H1 (cell line): Measurements from ENCODE around the gene PRR7. TPM values are rescaled to one million over a fixed set of nuclear protein-coding genes. Genes with fewer than 3 reads are reported as not detected.

Experiments used
- CTCF ChIA-PET: fragments of 300-600 bp; sonication (Branson Sonifier 250); formaldehyde crosslinking; loops from one replicate; lab custom pipeline; 2021; ENCODE audit not compliant: partially characterized antibody; lab: Charles Lee
- POLR2A ChIA-PET: fragments of 300-600 bp; sonication (Branson Sonifier 250); formaldehyde crosslinking; loops from one replicate; lab custom pipeline; 2021; ENCODE audit warnings: inconsistent platforms; ENCODE audit not compliant: partially characterized antibody; lab: Charles Lee
- DNase-seq, 2 experiments: peaks; one replicate each; pipeline versions ENCODE4 v3.0.0 to v3.0.0-alpha.2; 2010 to 2022; ENCODE audit warnings: low spot score in 2 of 2, low read depth in 1 of 2, mixed read lengths in 1 of 2
- FAIRE-seq: peaks from 2 replicates; lab custom pipeline; 2011; peaks lifted over from hg19 to GRCh38; lab: Jason Lieb, UNC
- H2AFZ ChIP-seq: 2 replicates; pipeline ENCODE4 v1.8.1; 2012; ENCODE audit warnings: low read length, inconsistent platforms
- H2AK5ac ChIP-seq: 2 replicates; pipeline ENCODE4 v1.6.1; 2013; ENCODE audit warnings: low read depth, low read length
- H2BK120ac ChIP-seq: replicated peaks from 2 replicates; pipeline ENCODE3; 2013; ENCODE audit warnings: low read depth, low read length, inconsistent platforms
- H2BK12ac ChIP-seq: 2 replicates; pipeline ENCODE4 v1.6.1; 2013; ENCODE audit warnings: low read depth, low read length
- H2BK15ac ChIP-seq: 2 replicates; pipeline ENCODE4 v1.6.1; 2013; ENCODE audit warnings: low read length
- H2BK20ac ChIP-seq: 2 replicates; pipeline ENCODE4 v1.6.1; 2013; ENCODE audit warnings: low read length
- H2BK5ac ChIP-seq: 2 replicates; pipeline ENCODE4 v1.6.1; 2013; ENCODE audit warnings: low read depth, low read length
- H3K14ac ChIP-seq: 2 replicates; pipeline ENCODE4 v1.6.1; 2013; ENCODE audit warnings: inconsistent platforms; ENCODE audit not compliant: insufficient read length
- H3K18ac ChIP-seq: 2 replicates; pipeline ENCODE4 v1.6.1; 2013; ENCODE audit warnings: low read length; ENCODE audit errors: extremely low read depth
- H3K23ac ChIP-seq: 2 replicates; pipeline ENCODE4 v1.6.1; 2013; ENCODE audit warnings: inconsistent platforms; ENCODE audit not compliant: insufficient read length
- H3K23me2 ChIP-seq: 2 replicates; pipeline ENCODE4 v1.6.1; 2013; ENCODE audit warnings: low read depth, low read length
- H3K27ac ChIP-seq: 2 replicates; pipeline ENCODE4 v1.6.1; 2011; ENCODE audit warnings: low read depth, low read length, inconsistent platforms
- H3K27me3 ChIP-seq, 4 experiments: replicated peaks in 1 of 4; 1 replicate in 1 of 4; 2 replicates in 3 of 4; pipeline versions ENCODE4 v1.6.1 to v1.8.1; 2011 to 2013; ENCODE audit warnings: low read length in 3 of 4, mild to moderate bottlenecking in 3 of 4, inconsistent platforms in 2 of 4, mixed read lengths in 2 of 4, moderate library complexity in 1 of 4; ENCODE audit not compliant: control insufficient read depth in 3 of 4, insufficient read depth in 3 of 4; ENCODE audit errors: extremely low read depth in 1 of 4
- H3K36me3 ChIP-seq, 4 experiments: 2 replicates each; pipeline versions ENCODE4 v1.6.1 to v1.8.1; 2011 to 2013; ENCODE audit warnings: mild to moderate bottlenecking in 4 of 4, low read length in 3 of 4, moderate library complexity in 2 of 4, control low read depth in 1 of 4, inconsistent platforms in 1 of 4; ENCODE audit not compliant: insufficient read depth in 4 of 4, control insufficient read depth in 2 of 4
- H3K4ac ChIP-seq: replicated peaks from 2 replicates; pipeline ENCODE3; 2013; ENCODE audit warnings: low read length, low read depth, mixed read lengths, inconsistent platforms; ENCODE audit not compliant: insufficient read length
- H3K4me1 ChIP-seq, 4 experiments: replicated peaks in 1 of 4; 1 replicate in 1 of 4; 2 replicates in 3 of 4; pipeline versions ENCODE4 v1.6.1 to v1.8.1; 2011 to 2013; ENCODE audit warnings: low read length in 3 of 4, inconsistent platforms in 2 of 4, mixed read lengths in 1 of 4; ENCODE audit not compliant: insufficient read depth in 4 of 4, control insufficient read depth in 3 of 4
- H3K4me2 ChIP-seq, 2 experiments: 2 replicates each; pipeline versions ENCODE4 v1.6.1 to v1.8.1; 2011 to 2013; ENCODE audit warnings: low read depth in 2 of 2, low read length in 2 of 2, control low read depth in 1 of 2, inconsistent platforms in 1 of 2, mild to moderate bottlenecking in 1 of 2; ENCODE audit not compliant: insufficient read depth in 1 of 2
- H3K4me3 ChIP-seq, 4 experiments: fragments of 200-600, 300-600 bp in 1 of 4; sonication (generic), shearing (Covaris generic), sonication (Bioruptor Twin) in 1 of 4; 2 replicates each; pipeline versions ENCODE4 v1.5.1 to v1.8.1; 2011 to 2016; ENCODE audit warnings: low read length in 4 of 4, low read depth in 3 of 4, control low read depth in 2 of 4, inconsistent platforms in 2 of 4, mild to moderate bottlenecking in 2 of 4, mixed read lengths in 1 of 4, moderate library complexity in 1 of 4; ENCODE audit not compliant: insufficient read depth in 2 of 4; ENCODE audit errors: extremely low read depth in 1 of 4
- H3K56ac ChIP-seq: replicated peaks from 2 replicates; pipeline ENCODE3; 2013; ENCODE audit warnings: low read depth, mild to moderate bottlenecking, mixed read lengths, low read length, inconsistent platforms; ENCODE audit not compliant: insufficient read length
- H3K79me1 ChIP-seq: 2 replicates; pipeline ENCODE4 v1.6.1; 2013; ENCODE audit warnings: low read depth, low read length, control low read depth
- H3K79me2 ChIP-seq, 2 experiments: 2 replicates each; pipeline versions ENCODE4 v1.6.1 to v1.8.1; 2012 to 2013; ENCODE audit warnings: low read length in 2 of 2, mild to moderate bottlenecking in 2 of 2, inconsistent platforms in 1 of 2; ENCODE audit not compliant: insufficient read depth in 2 of 2, control insufficient read depth in 1 of 2
- H3K9ac ChIP-seq, 4 experiments: replicated peaks in 1 of 4; 1 replicate in 1 of 4; 2 replicates in 3 of 4; pipeline versions ENCODE4 v1.6.1 to v1.8.1; 2011 to 2013; ENCODE audit warnings: low read depth in 3 of 4, low read length in 3 of 4, control low read depth in 2 of 4, mild to moderate bottlenecking in 2 of 4, moderate library complexity in 2 of 4, inconsistent platforms in 1 of 4; ENCODE audit errors: extremely low read depth in 1 of 4
- H3K9me3 ChIP-seq, 2 experiments: 2 replicates each; pipeline versions ENCODE4 v1.6.1 to v1.8.1; 2012 to 2013; ENCODE audit warnings: mild to moderate bottlenecking in 2 of 2, moderate library complexity in 2 of 2, control low read depth in 1 of 2, inconsistent platforms in 1 of 2, low read depth in 1 of 2, low read length in 1 of 2, mixed read lengths in 1 of 2; ENCODE audit not compliant: insufficient read depth in 2 of 2
- H4K20me1 ChIP-seq, 2 experiments: replicated peaks in 1 of 2; 2 replicates each; pipeline versions ENCODE3 to v1.8.1; 2011 to 2013; ENCODE audit warnings: inconsistent platforms in 2 of 2, low read length in 2 of 2, mild to moderate bottlenecking in 1 of 2; ENCODE audit not compliant: insufficient read depth in 2 of 2, control insufficient read depth in 1 of 2
- H4K5ac ChIP-seq: 2 replicates; pipeline ENCODE4 v1.6.1; 2013; ENCODE audit warnings: low read length, low read depth, mixed read lengths, inconsistent platforms; ENCODE audit not compliant: insufficient read length
- H4K8ac ChIP-seq: 2 replicates; pipeline ENCODE4 v1.8.0; 2013; ENCODE audit warnings: mild to moderate bottlenecking, moderate library complexity, low read length, inconsistent platforms; ENCODE audit not compliant: insufficient read depth; ENCODE audit errors: extremely low read depth
- H4K91ac ChIP-seq: replicated peaks from 2 replicates; pipeline ENCODE3; 2013; ENCODE audit warnings: low read length, mixed read lengths, inconsistent platforms; ENCODE audit not compliant: insufficient read length
- CREB1 ChIP-seq: IDR thresholded peaks from 2 replicates; pipeline ENCODE4 v1.6.1; 2012; ENCODE audit warnings: inconsistent platforms
- RFX5 ChIP-seq: IDR thresholded peaks from 2 replicates; pipeline ENCODE4 v1.6.1; 2011; ENCODE audit warnings: low read depth, low read length, improper control_type of control experiment, borderline replicate concordance
- WGBS, 2 experiments: shearing (Covaris generic) in 1 of 2; methylation state at CpG; one replicate each; pipeline versions ENCODE4 v1.1.6 to v1.1.7; 2013 to 2015; ENCODE audit warnings: low lambda C conversion rate in 2 of 2, mixed read lengths in 2 of 2, inconsistent platforms in 1 of 2, low coverage in 1 of 2, missing lambda C conversion rate in 1 of 2; ENCODE audit not compliant: insufficient replicate concordance in 2 of 2, insufficient coverage in 1 of 2, insufficient read length in 1 of 2; ENCODE audit errors: extremely low coverage in 1 of 2, missing lambda C conversion rate in 1 of 2; 5-methylcytosine and 5-hydroxymethylcytosine counted together
- polyA plus RNA-seq, 7 experiments: library from polyadenylated mRNA; depleted of rRNA in 3 of 7; stranded (reverse) in 5 of 7; unstranded in 2 of 7; fragments of >200 nt in 5 of 7; fragments of 200-250 nt in 2 of 7; gene quantifications; 1 replicate in 5 of 7; 2 replicates in 1 of 7; 4 replicates in 1 of 7; pipeline versions ENCODE4 v1.2.1 to v1.2.3, GENCODE V29; 2011 to 2013; ENCODE audit warnings: missing spikeins in 2 of 7, mixed read lengths in 2 of 7
- total RNA-seq: library from RNA; stranded (reverse); fragmentation: NEBNext Ultra II Directional; extraction: Animal tissue kit (Norgen Biotek cat#: 25700); gene quantifications from 2 replicates; pipeline ENCODE4 v1.2.1, GENCODE V29; 2021

PRR7 gene
- total and polyA plus RNA-seq, 2 of the 8 experiments (the other 6 are each of a cell fraction or from before 2014, with no cell fraction given) = 8.0 to 11.8 TPM

- Histone ChIP-seq H3K23ac (no peak within 1 kb of the TSS), H3K9ac (no peak within 1 kb of the TSS), H4K20me1 (no peaks in the 10 kb centered on the region), H3K79me2 (no peaks in the 10 kb centered on the region), H3K18ac (no peak within 1 kb of the TSS), H2BK20ac (no peak within 1 kb of the TSS), H3K14ac (no peak within 1 kb of the TSS), H3K4me3 (no peak within 1 kb of the TSS), H3K27ac (no peak within 1 kb of the TSS), H3K56ac (no peak within 1 kb of the TSS), H4K8ac (peak within 1 kb of the TSS; percentile 58; the same call in 1 of the 2 replicates), H2AK5ac (no peak within 1 kb of the TSS), H3K36me3 (no peaks in the 10 kb centered on the region), H2BK5ac (no peak within 1 kb of the TSS), H3K79me1 (no peaks in the 10 kb centered on the region), H2BK120ac (no peak within 1 kb of the TSS), H3K23me2 (peaks cover 13% of the 10 kb centered on the region; the same call in 1 of the 2 replicates), H3K4me1 (peaks cover 0 to 22% (median 14%) of the 10 kb centered on the region in 4 experiments; a peak in 5 of 7 replicates), H3K9me3 (no peaks in the 10 kb centered on the region), H2AFZ (no peak within 1 kb of the TSS), H3K27me3 (peaks cover 19 to 49% (median 37%) of the 10 kb centered on the region in 4 experiments), H4K5ac (no peak within 1 kb of the TSS), H2BK12ac (peak within 1 kb of the TSS; percentile 39; the same call in 1 of the 2 replicates), H3K4ac (no peak within 1 kb of the TSS), H2BK15ac (peak within 1 kb of the TSS; percentile 46; the same call in 1 of the 2 replicates), H3K4me2 (no peak within 1 kb of the TSS), H4K91ac (no peak within 1 kb of the TSS)
- CTCF ChIA-PET = interaction anchor here (1.2 to 10.5 kb wide), 6 partner anchors 8 to 101 kb away, joined by 3 to 343 read pairs (median 64); partner anchors contain the start of genes GRK6, PRR7 and SLC34A1
- TF ChIP-seq RFX5 = no peak
- peak; percentile 66; the same call in 1 of the 2 replicates for TF ChIP-seq CREB1
- no peak for FAIRE-seq
- POLR2A ChIA-PET = interaction anchor here (0.7 to 10.8 kb wide), 4 partner anchors 10 to 55 kb away, joined by 3 to 143 read pairs (median 6); partner anchors contain the start of gene PRR7
- 96% methylated on average over 75 of the region's 92 CpGs; no CpG with 5 or more reads in 1 of the 2 experiments for WGBS, 2 experiments
- DNase-seq = no peak
Measured at GRCh38 chr5:177399997-177400868, 46.4 kb upstream of the PRR7 start, which contains the start of gene PFN3. Gene PFN3 (minus strand): TSS chr5:177400661. CDS start chr5:177400576, 85 bp downstream.
